M059J (cell line): ENCODE measurements around the gene CDH13. TPM values are rescaled to one million over a fixed set of nuclear protein-coding genes. Genes with fewer than 3 reads are reported as not detected.
A peak's percentile ranks its signal among the peaks of the same experiment; 100 is the strongest.

Experiments
- DNase-seq: peaks from one replicate; pipeline ENCODE4 v3.0.0-alpha.2; 2012; ENCODE audit warnings: low read depth
- total RNA-seq: library from RNA; depleted of rRNA; stranded (reverse); fragments of >200 nt; shearing (Covaris generic); gene quantifications from 2 replicates; pipeline ENCODE4 v1.2.3, GENCODE V29; 2014

CDH13 gene
- total RNA-seq, 1 experiment from 2014 or later = 61.5 TPM

GRCh38 chr16:82738699-82739098 lies 111.9 kb downstream of the CDH13 start:
- no peak for DNase-seq

GRCh38 chr16:82741073-82741615 lies 114.4 kb downstream of the CDH13 start:
- DNase-seq = peak; percentile 82

- no peak for DNase-seq
Observed at GRCh38 chr16:82744958-82745357, 118.2 kb downstream of the CDH13 start.

- peak; percentile 87 for DNase-seq
Observed at GRCh38 chr16:82748026-82748425, 121.3 kb downstream of the CDH13 start.

- peak; percentile 33 for DNase-seq
Observed at GRCh38 chr16:82750068-82750467, 123.3 kb downstream of the CDH13 start.

GRCh38 chr16:82751020-82751419 lies 124.3 kb downstream of the CDH13 start:
- DNase-seq = no peak

GRCh38 chr16:82752172-82752571 lies 125.4 kb downstream of the CDH13 start:
- no peak for DNase-seq

- DNase-seq = peak; percentile 37
Observed at GRCh38 chr16:82753821-82754220, 127.1 kb downstream of the CDH13 start.

- DNase-seq = no peak
Observed at GRCh38 chr16:82754716-82755513, 128.1 kb downstream of the CDH13 start.

GRCh38 chr16:82755570-82756282 lies 129.0 kb downstream of the CDH13 start:
- peak; percentile 61 for DNase-seq

GRCh38 chr16:82756283-82756599 lies 129.5 kb downstream of the CDH13 start:
- no peak for DNase-seq

GRCh38 chr16:82758406-82758805 lies 131.6 kb downstream of the CDH13 start:
- DNase-seq = no peak

GRCh38 chr16:82758904-82759303 lies 132.1 kb downstream of the CDH13 start:
- no peak for DNase-seq

- peak; percentile 81 for DNase-seq
Observed at GRCh38 chr16:82761236-82761635, 134.5 kb downstream of the CDH13 start.

- DNase-seq = peak; percentile 71
Observed at GRCh38 chr16:82761858-82762257, 135.1 kb downstream of the CDH13 start.

GRCh38 chr16:82763371-82763770 lies 136.6 kb downstream of the CDH13 start:
- no peak for DNase-seq

- no peak for DNase-seq
Observed at GRCh38 chr16:82767198-82767597, 140.4 kb downstream of the CDH13 start.

GRCh38 chr16:82767808-82768207 lies 141.0 kb downstream of the CDH13 start:
- no peak for DNase-seq

- DNase-seq = no peak
Observed at GRCh38 chr16:82769845-82770244, 143.1 kb downstream of the CDH13 start.

- DNase-seq = no peak
Observed at GRCh38 chr16:82772215-82772614, 145.4 kb downstream of the CDH13 start.

GRCh38 chr16:82773018-82773417 lies 146.2 kb downstream of the CDH13 start:
- DNase-seq = peak; percentile 47

GRCh38 chr16:82776470-82777146 lies 149.8 kb downstream of the CDH13 start:
- no peak for DNase-seq
